ENCODE data around the gene WNK4. TPM values are rescaled to one million over a fixed set of nuclear protein-coding genes. Genes with fewer than 3 reads are reported as not detected.
A peak's percentile ranks its signal among the peaks of the same experiment; 100 is the strongest.

WNK4 gene
- total RNA-seq, 1 donor from 2014 or later: 2.7 TPM

- DNase-seq (ENCODE audit: extremely low spot score, unreplicated experiment): no peak
- Mint-ChIP-seq H3K9me3 (peaks cover 5% of the 10 kb centered on the region), H3K27ac (no peak overlapping the region), H3K4me3 (no peak overlapping the region), H3K4me1 (ENCODE audit: unreplicated experiment) (peaks cover 17% of the 10 kb centered on the region), H3K36me3 (peaks cover 3% of the 10 kb centered on the region), H3K27me3 (peaks cover 15% of the 10 kb centered on the region)
- no peak for TF ChIP-seq CTCF (conservative IDR thresholded peaks at IDR 0.05)
Observed at GRCh38 chr17:42803074-42803883, 22.9 kb downstream of the WNK4 start.

GRCh38 chr17:42804918-42805367 is 24.5 kb downstream of the WNK4 start:
- DNase-seq (ENCODE audit: extremely low spot score, unreplicated experiment): no peak
- TF ChIP-seq CTCF (conservative IDR thresholded peaks at IDR 0.05): no peak
- Mint-ChIP-seq H3K27ac (peak overlapping the region; percentile 58), H3K4me3 (no peak overlapping the region), H3K36me3 (peaks cover 4% of the 10 kb centered on the region), H3K9me3 (no peaks in the 10 kb centered on the region), H3K27me3 (peaks cover 12% of the 10 kb centered on the region), H3K4me1 (ENCODE audit: unreplicated experiment) (peaks cover 10% of the 10 kb centered on the region)

GRCh38 chr17:42806249-42806648 is 25.8 kb downstream of the WNK4 start:
- no peak overlapping the region for H3K27ac Mint-ChIP-seq
- H3K27me3 Mint-ChIP-seq: peaks cover 4% of the 10 kb centered on the region
- H3K4me3 Mint-ChIP-seq: no peak overlapping the region
- peaks cover 10% of the 10 kb centered on the region for H3K4me1 Mint-ChIP-seq (ENCODE audit: unreplicated experiment)
- no peak for DNase-seq (ENCODE audit: extremely low spot score, unreplicated experiment)
- H3K36me3 Mint-ChIP-seq: peaks cover 6% of the 10 kb centered on the region
- no peak for TF ChIP-seq CTCF (conservative IDR thresholded peaks at IDR 0.05)
- no peaks in the 10 kb centered on the region for H3K9me3 Mint-ChIP-seq

GRCh38 chr17:42809250-42809649 is 28.8 kb downstream of the WNK4 start:
- Mint-ChIP-seq H3K4me1 (ENCODE audit: unreplicated experiment) (peaks cover 10% of the 10 kb centered on the region), H3K4me3 (no peak overlapping the region), H3K9me3 (no peaks in the 10 kb centered on the region), H3K27me3 (no peaks in the 10 kb centered on the region), H3K36me3 (peaks cover 12% of the 10 kb centered on the region), H3K27ac (no peak overlapping the region)
- no peak for TF ChIP-seq CTCF (conservative IDR thresholded peaks at IDR 0.05)
- no peak for DNase-seq (ENCODE audit: extremely low spot score, unreplicated experiment)

- Mint-ChIP-seq H3K27ac (no peak overlapping the region), H3K4me3 (no peak overlapping the region)
Observed at GRCh38 chr17:42814633-42815399, 34.4 kb downstream of the WNK4 start.

More at GRCh38 chr17:42814633-42815399, 34.4 kb downstream of the WNK4 start:
- Mint-ChIP-seq H3K27me3 (no peaks in the 10 kb centered on the region), H3K4me1 (ENCODE audit: unreplicated experiment) (no peaks in the 10 kb centered on the region), H3K36me3 (peaks cover 22% of the 10 kb centered on the region), H3K9me3 (no peaks in the 10 kb centered on the region)
- TF ChIP-seq CTCF (conservative IDR thresholded peaks at IDR 0.05): no peak
- DNase-seq (ENCODE audit: extremely low spot score, unreplicated experiment): no peak
